ENCODE results near the gene BLID. TPM values are rescaled to one million over a fixed set of nuclear protein-coding genes. Genes with fewer than 3 reads are reported as not detected.
A peak's percentile ranks its signal among the peaks of the same experiment; 100 is the strongest.

Gene BLID
- total and polyA plus RNA-seq, 4 donors: 0.25 to 4.5 TPM; not detected in 2

- Histone ChIP-seq H3K27ac (ENCODE audit: low read depth in 1 of 2, low read length in 1 of 2) (no peak overlapping the region), H3K36me3 (ENCODE audit: control insufficient read depth in 4 of 4, insufficient read depth in 4 of 4, low read length in 4 of 4) (no peaks in the 10 kb centered on the region), H3K4me1 (ENCODE audit: control insufficient read depth in 5 of 5, insufficient read depth in 5 of 5, low read length in 5 of 5) (peaks cover 0 to 19% (median 7%) of the 10 kb centered on the region in 5 donors), H3K27me3 (ENCODE audit: control insufficient read depth in 3 of 3, insufficient read depth in 3 of 3, low read length in 2 of 3) (no peaks in the 10 kb centered on the region), H3K9ac (ENCODE audit: insufficient read depth in 1 of 2, low read length in 2 of 2) (no peak overlapping the region), H3K4me3 (no peak overlapping the region), H3K9me3 (ENCODE audit: control insufficient read depth in 4 of 4, insufficient read depth in 3 of 4, low read length in 3 of 4) (peaks cover 0 to 3% (median under 1%) of the 10 kb centered on the region in 4 donors)
- WGBS, 2 donors: 32 to 39% methylated on average over 7 of the region's 7 CpGs
- DNase-seq: peak; percentile 83 to 90 (median 86)
- ATAC-seq (ENCODE audit: insufficient read depth, low FRiP score): no peak
- TF ChIP-seq, protein P1, sequence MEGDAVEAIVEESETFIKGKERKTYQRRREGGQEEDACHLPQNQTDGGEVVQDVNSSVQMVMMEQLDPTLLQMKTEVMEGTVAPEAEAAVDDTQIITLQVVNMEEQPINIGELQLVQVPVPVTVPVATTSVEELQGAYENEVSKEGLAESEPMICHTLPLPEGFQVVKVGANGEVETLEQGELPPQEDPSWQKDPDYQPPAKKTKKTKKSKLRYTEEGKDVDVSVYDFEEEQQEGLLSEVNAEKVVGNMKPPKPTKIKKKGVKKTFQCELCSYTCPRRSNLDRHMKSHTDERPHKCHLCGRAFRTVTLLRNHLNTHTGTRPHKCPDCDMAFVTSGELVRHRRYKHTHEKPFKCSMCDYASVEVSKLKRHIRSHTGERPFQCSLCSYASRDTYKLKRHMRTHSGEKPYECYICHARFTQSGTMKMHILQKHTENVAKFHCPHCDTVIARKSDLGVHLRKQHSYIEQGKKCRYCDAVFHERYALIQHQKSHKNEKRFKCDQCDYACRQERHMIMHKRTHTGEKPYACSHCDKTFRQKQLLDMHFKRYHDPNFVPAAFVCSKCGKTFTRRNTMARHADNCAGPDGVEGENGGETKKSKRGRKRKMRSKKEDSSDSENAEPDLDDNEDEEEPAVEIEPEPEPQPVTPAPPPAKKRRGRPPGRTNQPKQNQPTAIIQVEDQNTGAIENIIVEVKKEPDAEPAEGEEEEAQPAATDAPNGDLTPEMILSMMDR (IDR thresholded peaks at IDR 0.05; ENCODE audit: control extremely low read depth, extremely low read depth): no peak
These were observed 46.2 kb downstream of the BLID start for GRCh38 chr11:122069707-122070360.

GRCh38 chr11:122068837-122069236, 47.2 kb downstream of the BLID start:
- Histone ChIP-seq H3K27ac (ENCODE audit: low read depth in 1 of 2, low read length in 1 of 2) (no peak overlapping the region), H3K27me3 (ENCODE audit: control insufficient read depth in 3 of 3, insufficient read depth in 3 of 3, low read length in 2 of 3) (no peaks in the 10 kb centered on the region), H3K36me3 (ENCODE audit: control insufficient read depth in 4 of 4, insufficient read depth in 4 of 4, low read length in 4 of 4) (no peaks in the 10 kb centered on the region), H3K4me1 (ENCODE audit: control insufficient read depth in 5 of 5, insufficient read depth in 5 of 5, low read length in 5 of 5) (peaks cover 0 to 22% (median 7%) of the 10 kb centered on the region in 5 donors), H3K9me3 (ENCODE audit: control insufficient read depth in 4 of 4, insufficient read depth in 3 of 4, low read length in 3 of 4) (peaks cover 0 to 3% (median under 1%) of the 10 kb centered on the region in 4 donors), H3K9ac (ENCODE audit: insufficient read depth in 1 of 2, low read length in 2 of 2) (no peak overlapping the region), H3K4me3 (no peak overlapping the region)
- ATAC-seq (ENCODE audit: insufficient read depth, low FRiP score): no peak
- no peak for DNase-seq
- 69 to 80% methylated on average over 3 of the region's 3 CpGs for WGBS, 2 donors
- TF ChIP-seq, protein P1 (IDR thresholded peaks at IDR 0.05; ENCODE audit: control extremely low read depth, extremely low read depth): no peak

DNA sequence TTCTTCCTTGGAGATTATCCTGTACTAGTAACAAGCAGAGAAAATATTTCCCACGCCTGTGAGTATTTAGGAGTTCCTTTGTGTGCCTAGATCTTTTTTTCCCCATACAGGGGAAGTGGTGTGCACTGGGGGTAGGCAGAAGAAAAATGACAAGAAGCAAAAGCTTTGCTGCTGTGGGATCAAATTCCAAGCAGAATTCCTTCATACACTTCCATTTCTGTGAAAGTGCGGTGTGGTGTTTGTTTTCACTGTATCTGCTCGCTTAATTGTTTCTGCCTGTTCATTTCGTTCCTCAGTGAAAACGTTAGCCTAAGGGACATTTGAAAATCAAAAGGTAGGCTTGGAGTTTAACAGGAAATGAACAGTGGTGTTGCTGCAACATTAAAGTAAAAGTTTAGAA, 47.9 kb downstream of the BLID start:
- no peak overlapping the region for H3K9ac ChIP-seq (ENCODE audit: insufficient read depth in 1 of 2, low read length in 2 of 2)
- no peak for ATAC-seq (ENCODE audit: insufficient read depth, low FRiP score)
- H3K9me3 ChIP-seq (ENCODE audit: control insufficient read depth in 4 of 4, insufficient read depth in 3 of 4, low read length in 3 of 4): peaks cover 0 to 3% (median under 1%) of the 10 kb centered on the region in 4 donors
- 40% methylated on average over 5 of the region's 5 CpGs for WGBS, 2 donors
- TF ChIP-seq, protein P1 (IDR thresholded peaks at IDR 0.05; ENCODE audit: control extremely low read depth, extremely low read depth): no peak
- H3K36me3 ChIP-seq (ENCODE audit: control insufficient read depth in 4 of 4, insufficient read depth in 4 of 4, low read length in 4 of 4): no peaks in the 10 kb centered on the region
- no peaks in the 10 kb centered on the region for H3K27me3 ChIP-seq (ENCODE audit: control insufficient read depth in 3 of 3, insufficient read depth in 3 of 3, low read length in 2 of 3)
- DNase-seq: peak in 1 of 3 donors; percentile 13
- H3K4me3 ChIP-seq: no peak overlapping the region
- peaks cover 0 to 24% (median 7%) of the 10 kb centered on the region in 5 donors for H3K4me1 ChIP-seq (ENCODE audit: control insufficient read depth in 5 of 5, insufficient read depth in 5 of 5, low read length in 5 of 5)
- no peak overlapping the region for H3K27ac ChIP-seq (ENCODE audit: low read depth in 1 of 2, low read length in 1 of 2)

Small RNAs within 50 kb of the gene (small RNA-seq; reads per million reads assigned to genes)
- gene MIR100 (ENCODE audit: low replicate concordance) (13,207 reads per million, percentile 100 among the genes with 10 or more reads in this experiment), gene MIR125B1 (ENCODE audit: low replicate concordance) (58.9 reads per million, percentile 98 among the genes with 10 or more reads in this experiment), gene MIRLET7A2 (ENCODE audit: low replicate concordance) (9.6 reads per million, percentile 96 among the genes with 10 or more reads in this experiment)
